Endometrial microvascular endothelial cells (primary cell): Measurements from ENCODE around the gene RGS1. TPM values are rescaled to one million over a fixed set of nuclear protein-coding genes. Genes with fewer than 3 reads are reported as not detected.

Source experiments
- in situ Hi-C: cut with HindIII; loops from 2 replicates; pipeline ENCODE4 v1.10.0; 2017; ENCODE audit warnings: low sequenced_read_pairs, low pct_unique_long_range_greater_than_20kb; ENCODE audit errors: inconsistent ontology term
- total RNA-seq: library from RNA; depleted of rRNA; stranded (reverse); fragments of >200 nt; gene quantifications from one replicate; pipeline ENCODE4 v1.2.3, GENCODE V29; 2015; ENCODE audit errors: inconsistent ontology term

The RGS1 gene
- total RNA-seq, 1 donor from 2014 or later: not detected

GRCh38 chr1:192550922-192551534 lies 24.5 kb upstream of the RGS1 start:
- in situ Hi-C loops: no loop called here

- in situ Hi-C loops: no loop called here
Observed at GRCh38 chr1:192552760-192553191, 22.8 kb upstream of the RGS1 start.

GRCh38 chr1:192553741-192554140 lies 21.8 kb upstream of the RGS1 start:
- in situ Hi-C loops: no loop called here

DNA sequence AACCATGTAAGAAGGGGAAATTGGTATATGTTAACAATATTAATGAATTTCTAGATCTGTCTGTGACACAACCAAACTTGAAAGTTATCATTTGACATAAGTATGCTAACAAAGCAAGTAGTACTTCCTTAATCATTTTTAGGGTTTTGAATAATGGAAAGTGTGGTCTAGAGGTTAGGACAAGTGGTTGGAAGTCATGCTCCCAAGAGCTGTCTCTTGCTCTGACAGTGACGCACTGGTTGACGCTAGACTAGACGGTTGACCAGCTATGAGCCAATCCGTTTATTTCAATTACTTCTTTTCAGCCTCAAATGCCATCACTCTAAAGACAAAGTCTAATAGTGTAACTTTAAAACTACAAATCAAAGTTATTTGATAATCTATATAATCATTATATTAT lies 20.7 kb upstream of the RGS1 start:
- in situ Hi-C loops: no loop called here

DNA sequence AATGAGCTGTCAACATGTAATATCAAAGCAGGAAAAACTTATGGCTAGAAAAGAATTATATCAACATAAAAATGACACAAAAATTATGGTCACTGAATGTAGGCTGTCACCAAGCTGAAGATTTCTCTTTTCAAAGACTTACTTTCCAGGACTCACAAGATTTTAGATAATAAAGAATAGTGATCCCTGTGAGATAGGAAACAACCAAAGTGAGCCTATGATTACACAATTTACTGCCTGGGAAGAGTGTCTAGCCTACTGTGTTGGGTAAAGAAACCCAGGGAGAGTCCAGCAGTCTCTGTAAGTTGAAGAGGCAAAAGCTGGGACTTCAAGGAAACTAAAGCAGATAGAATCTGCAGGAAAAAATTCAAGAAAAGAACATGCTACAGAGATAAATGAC lies 20.2 kb upstream of the RGS1 start:
- in situ Hi-C loops: no loop called here

DNA sequence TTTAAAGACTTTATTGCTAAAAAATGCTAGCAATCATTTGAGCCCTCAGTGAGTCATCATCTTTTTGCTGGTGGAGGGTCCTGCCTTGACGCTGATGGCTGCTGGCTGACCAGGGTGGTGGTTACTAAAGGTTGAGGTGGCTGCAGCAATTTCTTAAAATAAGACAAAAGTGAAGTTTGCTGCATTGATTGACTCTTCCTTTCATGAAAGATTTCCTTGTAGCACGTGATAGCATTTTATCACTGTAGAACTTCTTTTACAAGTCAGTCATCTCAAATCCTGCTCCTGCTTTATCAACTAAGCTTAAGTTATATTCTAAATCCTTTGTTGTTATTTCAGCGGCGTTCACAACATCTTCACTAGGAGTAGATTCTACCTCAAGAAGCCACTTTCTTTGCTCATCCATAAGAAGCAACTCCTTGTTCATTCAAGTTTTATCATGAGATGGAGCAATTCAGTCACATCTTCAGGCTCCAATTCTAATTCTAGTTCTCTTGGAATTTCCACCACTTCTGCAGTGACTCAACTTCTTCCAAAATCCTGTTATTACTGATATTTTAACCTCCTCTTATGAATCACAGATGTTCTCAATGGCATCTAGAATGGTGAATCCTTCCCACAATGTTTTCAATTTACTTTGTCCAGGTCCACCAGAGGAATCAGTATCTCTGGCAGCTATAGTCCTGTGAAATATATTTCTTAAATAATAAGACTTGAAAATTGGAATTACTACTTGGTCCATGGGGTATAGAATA lies 17.6 kb upstream of the RGS1 start:
- in situ Hi-C loops: no loop called here

DNA sequence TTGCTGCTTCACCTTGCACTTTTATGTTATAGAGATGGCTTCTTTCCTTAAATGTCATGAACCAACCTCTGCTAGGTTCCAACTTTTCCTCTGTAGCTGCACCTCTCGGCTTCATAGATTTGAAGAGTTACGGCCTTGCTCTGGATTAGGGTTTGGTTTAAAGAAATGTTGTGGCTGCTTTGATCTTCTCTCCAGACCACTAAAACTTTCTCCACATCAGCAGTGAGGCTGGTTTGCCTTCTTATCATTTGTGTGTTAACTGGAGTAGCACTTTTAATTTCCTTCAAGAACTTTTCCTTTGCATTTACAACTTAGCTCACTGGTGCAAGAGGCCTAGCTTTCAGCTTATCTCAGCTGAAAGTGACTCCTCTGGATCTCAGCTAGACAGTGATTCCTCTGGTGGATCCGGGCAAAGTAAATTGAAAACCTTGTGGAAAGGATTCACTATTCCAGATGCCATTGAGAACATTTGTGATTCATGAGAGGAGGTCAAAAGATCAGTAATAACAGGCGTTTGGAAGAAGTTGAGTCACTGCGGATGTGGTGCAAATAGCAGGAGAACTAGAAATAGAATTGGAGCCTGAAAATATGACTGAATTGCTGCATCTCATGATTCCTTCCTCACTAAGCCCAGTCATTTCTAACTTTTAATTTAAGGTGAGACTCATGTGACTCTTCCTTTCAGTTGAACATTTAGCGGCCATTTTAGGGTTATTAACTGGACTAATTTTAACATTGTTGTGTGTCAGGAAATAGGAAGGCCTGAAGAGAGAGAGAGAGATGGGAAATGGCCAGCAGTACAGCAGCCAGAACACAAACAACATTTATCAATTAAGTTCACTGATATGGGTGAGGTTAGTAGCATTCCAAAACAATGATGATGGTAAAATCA lies 16.2 kb upstream of the RGS1 start:
- in situ Hi-C loops: no loop called here

GRCh38 chr1:192561301-192561700 lies 14.3 kb upstream of the RGS1 start:
- in situ Hi-C loops: no loop called here

DNA sequence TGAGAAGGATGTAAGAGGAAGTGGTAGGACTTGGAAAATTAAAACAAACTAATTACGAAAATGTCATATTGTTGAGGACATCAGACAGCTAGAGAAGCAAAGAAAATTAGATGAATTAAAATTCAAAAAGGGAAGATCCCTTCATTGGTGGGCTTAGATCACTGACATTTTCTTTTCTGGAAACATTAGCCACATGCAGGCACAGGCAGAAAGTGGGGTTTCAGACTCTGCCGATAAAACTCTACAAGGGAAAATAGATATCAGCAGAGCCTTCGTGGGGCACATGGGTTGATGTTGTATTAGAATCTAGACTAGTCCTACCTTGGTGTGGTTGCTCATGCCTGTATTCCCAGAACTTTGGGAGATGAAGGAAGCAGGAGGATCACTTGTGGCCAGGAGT lies 12.4 kb upstream of the RGS1 start:
- in situ Hi-C loops: no loop called here

DNA sequence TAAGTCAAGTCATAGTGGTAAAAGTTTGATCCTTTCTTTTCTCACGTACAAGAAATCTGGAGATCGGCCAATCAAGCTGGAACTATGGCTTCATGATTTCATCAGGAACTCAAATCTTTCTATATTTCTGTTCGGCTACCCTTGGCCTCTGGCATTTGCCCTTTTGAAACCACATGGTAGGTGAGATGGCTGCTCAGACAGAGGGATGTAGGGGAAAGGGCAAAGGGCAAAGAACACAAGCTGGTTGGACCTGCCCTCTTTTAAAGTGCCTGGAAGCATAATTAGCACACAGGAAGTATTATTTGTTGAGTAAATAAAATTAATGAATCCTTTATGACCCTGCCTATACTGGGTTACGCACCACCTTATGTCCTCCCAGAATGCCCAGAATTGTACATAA lies 11.5 kb upstream of the RGS1 start:
- in situ Hi-C loops: no loop called here

DNA sequence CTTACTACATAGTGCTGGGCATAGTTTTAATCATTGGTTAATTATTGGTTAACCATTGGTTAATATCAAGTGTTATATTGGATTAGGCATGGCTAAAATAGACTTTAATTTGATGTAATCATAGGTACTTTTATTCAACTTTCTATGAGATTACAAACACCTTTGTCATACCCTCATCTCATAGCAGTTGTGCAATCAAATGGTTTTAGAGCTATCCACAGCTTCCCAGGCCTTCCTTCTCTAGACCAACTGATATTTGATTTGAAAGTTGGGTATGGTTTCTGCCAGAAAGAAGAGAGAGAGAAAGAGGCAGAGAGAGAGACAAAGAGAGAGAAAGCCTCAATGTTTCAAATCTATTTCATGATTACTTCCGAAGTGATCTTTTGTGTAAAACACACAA lies 9.6 kb upstream of the RGS1 start:
- in situ Hi-C loops: no loop called here

DNA sequence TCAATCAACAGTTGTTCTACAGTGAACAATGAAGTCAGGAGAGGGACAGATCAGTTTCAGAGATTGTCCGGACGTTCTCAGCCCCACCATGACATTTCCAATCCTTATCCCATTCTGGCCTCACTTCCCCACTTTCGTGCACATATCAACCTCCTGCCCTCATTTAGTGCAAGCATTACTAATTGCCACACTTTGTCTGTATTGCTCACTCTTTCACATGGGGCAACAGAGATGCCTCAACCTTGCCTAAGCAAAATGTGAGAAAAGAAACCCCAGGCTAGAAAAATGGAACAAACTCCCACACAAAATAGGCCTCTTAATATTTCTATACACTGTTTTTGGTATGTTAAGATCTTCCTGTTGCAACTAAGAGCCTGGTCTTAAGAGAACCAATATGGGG lies 8.9 kb upstream of the RGS1 start:
- in situ Hi-C loops: no loop called here

DNA sequence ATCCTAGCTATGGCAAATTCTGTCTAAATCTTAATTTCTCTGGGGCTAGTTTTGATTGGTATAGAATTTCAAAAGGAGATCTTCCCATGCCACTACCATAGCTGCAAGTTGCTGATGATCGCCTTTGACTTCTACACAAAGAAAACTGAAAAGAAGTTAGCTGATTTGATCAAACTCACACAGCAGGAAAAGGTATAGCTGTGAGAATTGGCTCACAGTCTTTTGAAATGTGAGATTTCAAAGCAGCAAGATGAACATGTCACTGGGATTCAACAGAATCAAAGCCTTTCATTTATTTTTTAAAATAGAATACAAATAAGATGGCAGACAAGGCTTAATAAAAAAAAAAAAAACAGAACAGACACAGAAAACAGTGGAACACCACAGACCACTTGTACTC lies 7.5 kb upstream of the RGS1 start:
- in situ Hi-C loops: no loop called here

GRCh38 chr1:192571668-192572067 lies 3.9 kb upstream of the RGS1 start:
- in situ Hi-C loops: no loop called here

- in situ Hi-C loops: no loop called here
Observed at GRCh38 chr1:192573499-192573898, 2.1 kb upstream of the RGS1 start.

- in situ Hi-C loops: no loop called here
Observed at GRCh38 chr1:192574073-192574472, 1.5 kb upstream of the RGS1 start.

GRCh38 chr1:192576190-192577144 lies 894 bp downstream of the RGS1 start:
- in situ Hi-C loops: no loop called here

DNA sequence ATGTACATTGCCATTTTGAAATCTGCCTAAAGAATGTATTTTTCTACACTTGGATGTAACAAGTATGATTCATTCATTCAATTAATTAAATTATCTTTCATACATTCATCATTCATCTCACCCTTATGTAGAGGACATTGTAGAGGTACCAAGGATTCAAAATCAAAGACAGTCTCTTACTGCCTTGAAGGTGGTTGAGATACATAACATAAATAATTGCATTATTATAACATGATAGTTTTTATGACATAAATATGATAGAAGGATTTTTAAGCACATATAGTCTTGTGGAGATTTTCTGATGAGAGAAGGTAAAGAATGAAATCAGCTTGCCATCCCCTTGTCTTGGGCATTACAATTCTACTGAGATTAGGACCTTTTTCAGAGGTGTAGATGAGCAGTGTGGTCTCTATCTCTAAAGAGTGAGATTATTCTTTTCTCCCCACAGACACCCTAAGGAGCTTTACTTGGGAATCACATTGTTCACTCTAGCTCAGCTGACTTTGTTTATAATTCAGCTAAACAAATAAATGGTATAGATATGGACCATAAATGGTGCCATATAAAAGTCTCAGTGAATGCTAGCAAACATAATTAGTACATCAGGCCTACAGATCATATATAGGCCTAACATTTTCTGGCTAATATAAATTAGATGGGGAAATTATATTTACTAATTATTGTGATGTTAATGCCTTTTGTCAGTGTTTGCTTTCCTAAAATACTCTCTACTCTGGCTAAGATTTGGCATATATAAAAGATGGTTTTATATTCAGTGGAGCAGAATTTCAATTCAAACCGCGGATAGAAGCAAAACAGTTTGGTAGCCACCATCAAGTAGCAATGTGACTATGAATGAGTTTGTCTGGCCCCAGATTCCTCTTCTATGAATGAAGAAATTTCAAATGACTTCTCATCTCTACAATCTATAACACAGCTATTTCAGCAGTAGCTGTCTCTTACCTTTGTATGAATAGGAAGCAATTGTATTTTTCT lies 1.9 kb downstream of the RGS1 start:
- in situ Hi-C loops: no loop called here
